GM12801 (cell line): Measurements from ENCODE around the gene GPR143.

Experiments
- TF ChIP-seq, protein P1 (sequence below): IDR thresholded peaks from one replicate; pipeline ENCODE4 v1.5.1; 2011; ENCODE audit warnings: control low read depth; ENCODE audit not compliant: insufficient read length; ENCODE audit errors: extremely low read depth

GPR143 gene

DNA sequence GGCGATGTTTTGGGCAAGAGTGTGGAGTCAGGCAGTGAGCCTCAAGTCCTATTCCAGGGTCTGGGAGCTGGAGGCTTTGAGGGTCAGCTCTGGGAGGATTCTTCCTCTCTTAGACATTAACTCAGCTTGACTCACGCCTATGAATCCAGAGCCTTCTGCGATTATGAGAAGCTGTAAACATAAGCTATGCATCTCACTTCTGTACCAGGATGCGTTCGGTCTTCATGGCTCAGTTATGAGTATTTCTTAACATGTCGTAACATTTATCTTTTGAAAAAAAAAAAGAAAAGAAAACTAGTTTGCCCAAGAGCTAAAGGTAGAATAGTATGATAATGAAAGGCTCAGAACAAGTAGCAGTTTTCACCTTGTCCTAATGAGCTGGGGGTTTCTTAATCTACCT is 25.2 kb upstream of the GPR143 start:
- TF ChIP-seq, protein P1, sequence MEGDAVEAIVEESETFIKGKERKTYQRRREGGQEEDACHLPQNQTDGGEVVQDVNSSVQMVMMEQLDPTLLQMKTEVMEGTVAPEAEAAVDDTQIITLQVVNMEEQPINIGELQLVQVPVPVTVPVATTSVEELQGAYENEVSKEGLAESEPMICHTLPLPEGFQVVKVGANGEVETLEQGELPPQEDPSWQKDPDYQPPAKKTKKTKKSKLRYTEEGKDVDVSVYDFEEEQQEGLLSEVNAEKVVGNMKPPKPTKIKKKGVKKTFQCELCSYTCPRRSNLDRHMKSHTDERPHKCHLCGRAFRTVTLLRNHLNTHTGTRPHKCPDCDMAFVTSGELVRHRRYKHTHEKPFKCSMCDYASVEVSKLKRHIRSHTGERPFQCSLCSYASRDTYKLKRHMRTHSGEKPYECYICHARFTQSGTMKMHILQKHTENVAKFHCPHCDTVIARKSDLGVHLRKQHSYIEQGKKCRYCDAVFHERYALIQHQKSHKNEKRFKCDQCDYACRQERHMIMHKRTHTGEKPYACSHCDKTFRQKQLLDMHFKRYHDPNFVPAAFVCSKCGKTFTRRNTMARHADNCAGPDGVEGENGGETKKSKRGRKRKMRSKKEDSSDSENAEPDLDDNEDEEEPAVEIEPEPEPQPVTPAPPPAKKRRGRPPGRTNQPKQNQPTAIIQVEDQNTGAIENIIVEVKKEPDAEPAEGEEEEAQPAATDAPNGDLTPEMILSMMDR: no peak

DNA sequence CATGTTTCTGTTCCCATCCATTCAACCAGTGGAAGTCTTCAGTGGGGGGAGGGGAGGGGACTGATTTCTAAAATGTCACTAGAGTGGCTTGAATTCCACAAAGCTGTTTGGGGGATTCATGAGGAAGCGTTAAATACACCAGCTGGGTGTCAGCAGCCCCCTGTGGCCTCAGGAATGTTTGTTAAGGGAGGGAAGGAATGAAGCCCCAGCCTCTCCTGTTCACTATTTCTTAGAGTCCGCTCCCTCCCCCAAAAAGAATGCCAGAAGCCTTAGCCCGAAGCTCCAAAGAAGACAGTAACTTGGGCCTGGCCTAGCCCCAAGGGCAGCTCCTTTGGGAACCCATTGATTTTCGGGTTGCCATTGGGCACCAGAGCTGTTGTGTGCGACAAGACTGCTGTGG is 23.9 kb upstream of the GPR143 start:
- TF ChIP-seq, protein P1: no peak

DNA sequence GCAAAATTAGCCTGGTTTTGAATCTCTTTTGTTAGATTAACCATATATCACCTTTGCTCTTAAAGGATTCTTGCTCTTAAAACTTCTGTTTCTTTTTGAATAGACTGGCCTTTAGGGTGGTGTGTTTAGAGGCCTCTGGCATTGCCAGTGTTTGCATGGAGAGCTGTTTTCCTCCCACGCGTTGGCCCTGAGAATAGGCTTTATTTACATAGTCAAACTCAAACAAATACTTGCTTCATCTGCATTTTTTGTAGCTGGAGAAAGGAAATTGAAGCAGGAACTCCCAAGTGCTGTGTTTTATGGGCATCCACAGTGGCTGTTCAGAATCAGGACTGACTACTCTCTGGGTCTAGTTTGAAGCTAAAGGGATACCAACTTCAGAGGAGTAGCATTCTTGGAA is 23.3 kb upstream of the GPR143 start:
- TF ChIP-seq, protein P1: no peak

DNA sequence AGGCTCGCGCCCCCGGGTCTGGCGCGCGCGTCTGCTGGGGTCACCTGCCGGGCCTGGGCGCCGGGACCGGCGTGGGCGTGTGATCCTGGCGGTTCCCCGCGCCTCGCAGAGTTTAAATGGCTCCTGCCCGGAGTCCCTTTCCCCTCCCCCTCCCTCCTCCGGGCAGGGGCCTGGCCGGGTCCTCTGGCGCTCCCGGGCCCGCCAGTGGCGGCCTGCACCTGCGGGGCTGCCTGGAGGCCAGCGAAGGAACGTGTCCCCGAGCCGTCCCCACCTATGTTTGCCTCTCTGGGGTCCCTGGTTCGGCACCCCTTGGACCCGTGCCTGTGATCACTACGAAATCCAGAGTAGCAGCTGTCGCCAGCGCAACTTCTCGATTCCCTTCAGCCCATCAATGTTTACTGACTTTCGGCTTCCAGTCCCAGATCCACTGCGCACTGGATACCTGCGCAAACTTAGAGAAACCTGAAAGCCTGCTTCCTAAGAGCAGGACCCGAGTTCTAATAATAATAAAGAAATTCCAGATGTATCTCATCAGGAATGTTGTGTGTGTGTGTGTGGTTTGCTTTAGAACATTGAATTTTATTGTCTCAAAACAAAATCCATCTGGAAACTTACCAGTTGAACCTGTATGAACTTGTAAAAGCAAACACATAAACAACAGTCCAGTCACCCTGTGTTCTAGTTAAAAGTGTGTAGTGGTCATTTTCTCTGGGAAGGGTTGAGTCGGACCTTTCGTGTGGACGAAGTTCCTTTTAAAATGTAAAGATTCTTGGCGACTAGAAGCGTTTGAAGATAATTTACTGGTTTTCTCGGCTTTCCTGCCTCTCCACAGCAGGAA is 21.4 kb upstream of the GPR143 start:
- TF ChIP-seq, protein P1: no peak

DNA sequence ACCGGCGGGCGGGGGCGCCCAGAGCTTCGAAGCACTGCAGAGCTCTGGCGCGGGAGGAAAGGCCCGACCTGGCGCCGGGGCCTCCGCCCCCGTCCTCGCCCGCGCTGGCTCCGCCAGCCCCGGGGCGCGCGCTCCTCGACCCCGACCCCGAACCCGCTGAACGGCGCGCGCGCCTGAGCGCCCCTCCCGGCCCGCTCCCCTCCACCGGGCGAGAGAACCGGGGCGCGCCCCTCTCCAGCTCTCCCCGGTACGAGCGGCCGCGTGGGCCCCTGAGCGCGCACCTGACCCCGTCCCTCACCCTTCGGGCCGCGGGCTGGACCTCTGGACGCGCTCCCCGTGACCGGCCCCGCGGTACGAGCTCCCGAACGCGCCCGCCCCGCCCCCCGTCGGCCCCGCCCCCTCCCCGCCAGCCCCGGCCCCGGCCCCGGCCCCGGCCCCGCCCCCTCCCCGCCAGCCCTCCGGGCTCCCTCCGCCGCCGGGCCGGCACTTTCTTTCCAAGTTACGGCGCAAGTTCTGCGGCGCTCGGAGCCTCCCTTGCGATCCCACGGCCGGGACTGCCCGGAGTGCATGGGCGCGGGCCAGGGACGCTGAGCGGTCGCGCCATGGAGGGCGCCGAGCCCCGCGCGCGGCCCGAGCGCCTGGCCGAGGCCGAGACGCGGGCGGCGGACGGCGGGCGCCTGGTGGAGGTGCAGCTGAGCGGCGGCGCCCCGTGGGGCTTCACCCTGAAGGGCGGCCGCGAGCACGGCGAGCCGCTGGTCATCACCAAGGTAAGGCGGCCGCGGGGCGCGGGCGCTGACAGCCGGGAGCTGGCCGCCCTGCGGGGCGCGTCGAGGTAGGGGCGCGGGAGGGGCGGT is 20.5 kb upstream of the GPR143 start, which contains the start of gene SHROOM2:
TSS of gene SHROOM2 (plus strand) at position 486 of the 854 bp plus-strand sequence. CDS start at position 603, 117 bp downstream.
- TF ChIP-seq, protein P1: no peak

DNA sequence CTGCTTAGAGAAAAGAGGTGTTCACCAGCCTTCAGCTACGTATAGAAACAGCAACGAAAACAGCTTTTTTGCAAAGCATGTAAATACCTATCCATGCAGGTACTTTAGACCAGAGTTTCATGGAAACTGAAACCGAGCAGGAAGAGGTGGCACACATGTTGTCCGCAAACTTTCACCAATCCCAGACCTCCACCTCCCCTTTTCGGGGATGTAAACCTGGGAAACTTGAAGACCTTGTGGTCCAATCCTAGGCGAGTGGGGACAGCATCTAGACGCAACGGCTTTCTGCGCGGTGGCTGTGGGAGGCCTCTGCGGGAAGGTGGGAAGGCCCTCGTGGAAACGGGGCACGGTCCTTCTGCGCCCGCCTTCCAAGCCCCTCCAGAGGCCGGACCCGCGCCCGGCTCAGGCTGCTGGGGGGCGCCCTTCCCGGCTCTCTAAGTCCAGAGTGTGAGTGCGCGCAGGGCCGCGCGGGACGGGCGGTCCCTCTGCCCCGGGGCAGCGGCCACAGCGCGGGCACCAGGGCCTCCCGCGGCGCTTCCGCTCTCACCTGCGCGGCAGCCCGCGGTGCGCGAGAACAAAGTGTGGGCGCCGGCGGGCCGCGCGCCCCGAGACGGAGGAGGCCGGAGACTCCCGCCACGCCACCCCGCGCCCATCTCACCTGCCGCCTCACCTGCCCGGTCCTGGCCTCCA is 19.8 kb upstream of the GPR143 start:
- TF ChIP-seq, protein P1: no peak

DNA sequence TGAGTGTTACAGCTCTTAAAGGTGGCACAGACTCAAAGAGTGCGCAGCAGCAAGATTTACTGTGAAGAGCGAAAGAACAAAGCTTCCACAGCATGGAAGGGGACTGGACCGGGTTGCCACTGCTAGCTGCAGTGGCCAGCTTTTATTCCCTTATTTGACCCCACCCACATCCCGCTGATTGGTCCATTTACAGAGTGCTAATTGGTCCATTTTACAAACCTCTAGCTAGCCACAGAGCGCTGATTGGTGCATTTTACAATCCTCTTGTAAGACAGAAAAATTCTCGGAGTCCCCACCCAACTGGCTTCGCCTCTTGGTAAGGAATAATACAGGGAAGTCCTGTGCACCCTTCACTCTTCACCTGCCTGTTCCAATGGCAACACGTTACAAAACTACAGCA is 18.7 kb upstream of the GPR143 start:
- TF ChIP-seq, protein P1: no peak
